MM.1S (cell line): ENCODE data around the gene ODR4.

Experiments used
- DNase-seq: peaks from one replicate; pipeline ENCODE4 v3.0.0-alpha.2; 2015
- H2AFZ ChIP-seq: fragments of 300-600 bp; sonication (generic); 2 replicates; pipeline ENCODE4 v1.6.0; 2016; ENCODE audit warnings: antibody characterized with exemption, low read length
- H3F3A ChIP-seq: fragments of 300-600 bp; sonication (generic); 2 replicates; pipeline ENCODE4 v1.6.1; 2016; ENCODE audit warnings: mild to moderate bottlenecking, antibody characterized with exemption, low read length, moderate library complexity, mixed read lengths; ENCODE audit not compliant: insufficient read depth
- H3K27ac ChIP-seq: fragments of 300-600 bp; sonication (generic); 2 replicates; pipeline ENCODE4 v1.5.1; 2016; ENCODE audit warnings: mild to moderate bottlenecking, low read length
- H3K27me3 ChIP-seq: fragments of 300-600 bp; sonication (generic); replicated peaks from 2 replicates; pipeline ENCODE4 v1.6.0; 2016; ENCODE audit warnings: low read length; ENCODE audit not compliant: insufficient read depth
- H3K36me3 ChIP-seq: fragments of 300-600 bp; sonication (generic); replicated peaks from 2 replicates; pipeline ENCODE4 v1.6.1; 2016; ENCODE audit warnings: mild to moderate bottlenecking, low read length, mixed read lengths; ENCODE audit not compliant: insufficient read depth
- H3K4me1 ChIP-seq: fragments of 300-600 bp; sonication (generic); 2 replicates; pipeline ENCODE4 v1.6.1; 2016; ENCODE audit warnings: low read length, mixed read lengths
- H3K4me2 ChIP-seq: fragments of 300-600 bp; sonication (generic); 2 replicates; pipeline ENCODE4 v1.6.0; 2016; ENCODE audit warnings: low read depth, low read length
- H3K4me3 ChIP-seq: fragments of 300-600 bp; sonication (generic); 2 replicates; pipeline ENCODE4 v1.5.1; 2016; ENCODE audit warnings: low read length, mixed read lengths
- H3K79me2 ChIP-seq: fragments of 300-600 bp; sonication (generic); 2 replicates; pipeline ENCODE4 v1.6.1; 2016; ENCODE audit warnings: mixed run types, low read length, mixed read lengths
- H3K9ac ChIP-seq: fragments of 300-600 bp; sonication (generic); 2 replicates; pipeline ENCODE4 v1.6.1; 2016; ENCODE audit warnings: low read length, mixed read lengths
- H3K9me2 ChIP-seq: fragments of 300-600 bp; sonication (generic); replicated peaks from 2 replicates; pipeline ENCODE4 v1.6.1; 2016; ENCODE audit warnings: mild to moderate bottlenecking, low read length, mixed read lengths; ENCODE audit not compliant: insufficient read depth
- H3K9me3 ChIP-seq: fragments of 300-600 bp; sonication (generic); replicated peaks from 2 replicates; pipeline ENCODE4 v1.6.1; 2016; ENCODE audit warnings: mild to moderate bottlenecking, low read length, mixed read lengths; ENCODE audit not compliant: insufficient read depth
- H4K20me1 ChIP-seq: fragments of 300-600 bp; sonication (generic); 2 replicates; pipeline ENCODE4 v1.6.1; 2016; ENCODE audit warnings: mild to moderate bottlenecking, low read length, moderate library complexity, mixed read lengths; ENCODE audit not compliant: insufficient read depth
- EZH2 ChIP-seq: fragments of 300-600 bp; sonication (generic); optimal IDR thresholded peaks from 2 replicates; pipeline ENCODE3; 2017; ENCODE audit warnings: low read depth, mild to moderate bottlenecking, antibody characterized with exemption, low read length, mixed read lengths
- EZH2phosphoT487 ChIP-seq: fragments of 300-600 bp; sonication (generic); IDR thresholded peaks from 2 replicates; pipeline ENCODE4 v1.6.1; 2018; ENCODE audit warnings: antibody characterized with exemption, low read length
- TF ChIP-seq, protein P1 (sequence below): fragments of 300-600 bp; sonication (generic); IDR thresholded peaks from 2 replicates; pipeline ENCODE4 v1.5.1; 2016; ENCODE audit warnings: antibody characterized with exemption, low read length, mixed read lengths

ODR4 gene

DNA sequence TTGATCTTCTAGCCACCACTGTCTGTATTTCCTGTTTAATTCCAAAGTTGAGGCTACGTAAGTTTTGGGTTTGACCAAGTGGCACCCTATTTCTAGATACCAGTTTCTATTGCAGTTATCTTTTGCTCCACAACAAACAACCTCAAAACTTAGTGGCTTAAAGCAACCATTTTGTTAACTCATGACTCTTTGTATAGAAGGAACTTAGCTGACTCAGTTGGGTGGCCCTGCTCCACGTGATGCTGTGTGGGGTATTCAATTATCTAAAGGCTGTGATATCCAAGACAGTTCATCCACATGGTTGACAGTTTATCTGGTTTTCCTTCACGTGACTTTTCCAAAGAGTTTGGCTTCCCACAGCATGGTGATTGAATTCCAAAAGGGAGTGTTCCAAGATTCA lies 50.5 kb downstream of the ODR4 start:
- DNase-seq = no peak
- Histone ChIP-seq H3K27me3 (no peaks in the 10 kb centered on the region), H3K9me3 (no peaks in the 10 kb centered on the region)

GRCh38 chr1:186429017-186429416 lies 53.4 kb downstream of the ODR4 start:
- TF ChIP-seq EZH2phosphoT487 = no peak
- TF ChIP-seq, protein P1, sequence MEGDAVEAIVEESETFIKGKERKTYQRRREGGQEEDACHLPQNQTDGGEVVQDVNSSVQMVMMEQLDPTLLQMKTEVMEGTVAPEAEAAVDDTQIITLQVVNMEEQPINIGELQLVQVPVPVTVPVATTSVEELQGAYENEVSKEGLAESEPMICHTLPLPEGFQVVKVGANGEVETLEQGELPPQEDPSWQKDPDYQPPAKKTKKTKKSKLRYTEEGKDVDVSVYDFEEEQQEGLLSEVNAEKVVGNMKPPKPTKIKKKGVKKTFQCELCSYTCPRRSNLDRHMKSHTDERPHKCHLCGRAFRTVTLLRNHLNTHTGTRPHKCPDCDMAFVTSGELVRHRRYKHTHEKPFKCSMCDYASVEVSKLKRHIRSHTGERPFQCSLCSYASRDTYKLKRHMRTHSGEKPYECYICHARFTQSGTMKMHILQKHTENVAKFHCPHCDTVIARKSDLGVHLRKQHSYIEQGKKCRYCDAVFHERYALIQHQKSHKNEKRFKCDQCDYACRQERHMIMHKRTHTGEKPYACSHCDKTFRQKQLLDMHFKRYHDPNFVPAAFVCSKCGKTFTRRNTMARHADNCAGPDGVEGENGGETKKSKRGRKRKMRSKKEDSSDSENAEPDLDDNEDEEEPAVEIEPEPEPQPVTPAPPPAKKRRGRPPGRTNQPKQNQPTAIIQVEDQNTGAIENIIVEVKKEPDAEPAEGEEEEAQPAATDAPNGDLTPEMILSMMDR = no peak
- TF ChIP-seq EZH2 = no peak
- no peak overlapping the region for H3K27ac ChIP-seq
- no peak overlapping the region for H2AFZ ChIP-seq
- no peaks in the 10 kb centered on the region for H3F3A ChIP-seq
- no peaks in the 10 kb centered on the region for H3K27me3 ChIP-seq
- no peak overlapping the region for H3K9ac ChIP-seq
- no peaks in the 10 kb centered on the region for H3K9me2 ChIP-seq
- H4K20me1 ChIP-seq = no peaks in the 10 kb centered on the region
- peaks cover 9% of the 10 kb centered on the region; the same call in 1 of the 2 replicates for H3K4me1 ChIP-seq
- no peak for DNase-seq
- H3K4me2 ChIP-seq = no peak overlapping the region
- no peaks in the 10 kb centered on the region for H3K9me3 ChIP-seq
- H3K36me3 ChIP-seq = no peaks in the 10 kb centered on the region
- H3K79me2 ChIP-seq = no peaks in the 10 kb centered on the region
- H3K4me3 ChIP-seq = no peak overlapping the region

More for the DNA sequence above, 50.5 kb downstream of the ODR4 start:
- Histone ChIP-seq H3K79me2 (no peaks in the 10 kb centered on the region), H3K4me3 (no peak overlapping the region), H4K20me1 (no peaks in the 10 kb centered on the region), H3K4me1 (peaks cover 17% of the 10 kb centered on the region), H3F3A (peaks cover 4% of the 10 kb centered on the region), H3K9ac (no peak overlapping the region), H3K4me2 (no peak overlapping the region), H3K27ac (no peak overlapping the region), H3K36me3 (no peaks in the 10 kb centered on the region), H2AFZ (no peak overlapping the region), H3K9me2 (no peaks in the 10 kb centered on the region)
- no peak for TF ChIP-seq EZH2phosphoT487
- TF ChIP-seq, protein P1 = no peak
- TF ChIP-seq EZH2 = no peak

GRCh38 chr1:186435336-186435735 lies 59.7 kb downstream of the ODR4 start:
- Histone ChIP-seq H2AFZ (no peak overlapping the region), H3K9me2 (no peaks in the 10 kb centered on the region), H3K4me2 (no peak overlapping the region), H3K4me1 (no peaks in the 10 kb centered on the region), H3K27me3 (no peaks in the 10 kb centered on the region), H3K4me3 (no peak overlapping the region), H3K9me3 (no peaks in the 10 kb centered on the region), H3K36me3 (no peaks in the 10 kb centered on the region), H4K20me1 (no peaks in the 10 kb centered on the region), H3K9ac (no peak overlapping the region), H3K79me2 (no peaks in the 10 kb centered on the region), H3F3A (no peaks in the 10 kb centered on the region), H3K27ac (no peak overlapping the region)
- DNase-seq = no peak
- TF ChIP-seq, protein P1 = no peak
- TF ChIP-seq EZH2phosphoT487 (no peak), EZH2 (no peak)

- Histone ChIP-seq H3K9me3 (no peaks in the 10 kb centered on the region), H3K4me1 (no peaks in the 10 kb centered on the region), H3K4me3 (no peak overlapping the region), H4K20me1 (no peaks in the 10 kb centered on the region), H2AFZ (no peak overlapping the region), H3K4me2 (no peak overlapping the region), H3K79me2 (no peaks in the 10 kb centered on the region), H3K9me2 (no peaks in the 10 kb centered on the region), H3K9ac (no peak overlapping the region), H3K27ac (no peak overlapping the region), H3F3A (no peaks in the 10 kb centered on the region), H3K36me3 (no peaks in the 10 kb centered on the region), H3K27me3 (no peaks in the 10 kb centered on the region)
- TF ChIP-seq EZH2phosphoT487 (no peak), EZH2 (no peak)
- TF ChIP-seq, protein P1 = no peak
- DNase-seq = no peak
Observed at GRCh38 chr1:186438567-186438966, 62.9 kb downstream of the ODR4 start.
